Right cardiac atrium (tissue), 5 donors: Measurements from ENCODE around the gene SMCHD1. TPM values are rescaled to one million over a fixed set of nuclear protein-coding genes. Genes with fewer than 3 reads are reported as not detected.

Source experiments
- ATAC-seq, 2 donors: fragments of 200-7000 bp; cut with Tn5 transposase; one replicate each; pipeline versions ENCODE4 v1.8.0 to v1.9.1; 2020; ENCODE audit warnings: moderate library complexity in 2 of 2, mild to moderate bottlenecking in 1 of 2
- DNase-seq, 3 donors: peaks; one replicate each; pipeline ENCODE4 v3.0.0-alpha.2; 2020
- H3K27ac ChIP-seq: one replicate; pipeline ENCODE4 v1.5.1; 2013; ENCODE audit warnings: mild to moderate bottlenecking, low read length, control low read depth, moderate library complexity
- H3K27me3 ChIP-seq: one replicate; pipeline ENCODE4 v1.6.1; 2013; ENCODE audit not compliant: control insufficient read depth, insufficient read depth
- H3K4me1 ChIP-seq: one replicate; pipeline ENCODE4 v1.6.1; 2013; ENCODE audit warnings: low read length; ENCODE audit not compliant: control insufficient read depth, insufficient read depth
- H3K4me3 ChIP-seq: one replicate; pipeline ENCODE4 v1.5.1; 2013; ENCODE audit warnings: low read length, control low read depth
- H3K9me3 ChIP-seq: one replicate; pipeline ENCODE4 v1.6.1; 2013; ENCODE audit warnings: low read length; ENCODE audit not compliant: control insufficient read depth
- WGBS: extraction: QIAGEN DNeasy Blood & Tissue Kit; methylation state at CpG from one replicate; pipeline ENCODE4 v1.1.7; 2013; 5-methylcytosine and 5-hydroxymethylcytosine counted together
- intact Hi-C, 4 donors: fragments of 100-400 bp; cut with DNase I; formaldehyde crosslinking; loops; one replicate each; pipeline versions ENCODE4 v1.11.0 to v1.14.0; 2022 to 2023
- polyA plus RNA-seq: library from polyadenylated mRNA; stranded (reverse); fragments of 200-250 nt; gene quantifications from one replicate; pipeline ENCODE4 v1.2.3, GENCODE V29; 2013
- total RNA-seq, 4 donors: library from RNA; stranded (reverse); fragmentation: NEBNext Ultra II Directional; extraction: Animal tissue kit (Norgen Biotek cat#: 25700); gene quantifications; one replicate each; pipeline ENCODE4 v1.2.1, GENCODE V29; 2021
- donor health status: healthy with polysubstance abuse.
- donor health status: DM: no; HTN: yes; CAD: no.
- donor health status: DM: no; HTN: no; CAD: no.
- donor health status: DM: no; HTN: yes; CAD: no; lungs with severe emphysema.
- donor health status: DM: yes; HTN: yes; CAD: no.

SMCHD1 gene
- total and polyA plus RNA-seq, 5 donors = 7.1 to 31.4 (median 30.7) TPM

DNA sequence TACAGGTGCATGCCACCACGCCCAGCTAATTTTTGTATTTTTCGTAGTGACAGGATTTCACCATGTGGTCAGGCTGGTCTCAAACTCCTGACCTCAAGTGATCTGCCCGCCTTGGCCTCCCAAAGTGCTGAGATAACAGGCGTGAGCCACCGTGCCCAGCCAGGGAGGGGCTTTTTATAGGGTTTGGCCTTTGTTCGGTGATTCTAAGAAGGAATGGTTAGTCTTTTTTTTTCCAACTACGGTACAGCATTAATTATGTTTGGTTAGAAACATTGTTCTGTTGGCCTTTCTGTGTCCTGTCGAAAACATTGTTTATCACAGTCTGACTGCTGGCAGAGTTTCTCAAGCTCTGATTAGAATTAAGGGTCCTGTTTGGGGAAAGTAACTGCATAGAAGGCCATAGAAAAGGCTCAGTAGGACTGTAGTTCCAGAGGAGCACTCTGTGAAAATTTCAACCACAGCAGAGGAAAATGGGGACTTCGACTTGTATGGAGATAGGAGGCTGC, 19.3 kb upstream of the SMCHD1 start:
- H3K9me3 ChIP-seq = no peaks in the 10 kb centered on the region
- intact Hi-C loops = no loop called here
- peak overlapping the region; percentile 93 for H3K27ac ChIP-seq
- peak; percentile 43 to 63 for ATAC-seq
- peaks cover 2% of the 10 kb centered on the region for H3K4me1 ChIP-seq
- no peaks in the 10 kb centered on the region for H3K27me3 ChIP-seq
- H3K4me3 ChIP-seq = no peak overlapping the region
- DNase-seq = no peak
- WGBS = 43% methylated on average over 9 of the region's 9 CpGs

DNA sequence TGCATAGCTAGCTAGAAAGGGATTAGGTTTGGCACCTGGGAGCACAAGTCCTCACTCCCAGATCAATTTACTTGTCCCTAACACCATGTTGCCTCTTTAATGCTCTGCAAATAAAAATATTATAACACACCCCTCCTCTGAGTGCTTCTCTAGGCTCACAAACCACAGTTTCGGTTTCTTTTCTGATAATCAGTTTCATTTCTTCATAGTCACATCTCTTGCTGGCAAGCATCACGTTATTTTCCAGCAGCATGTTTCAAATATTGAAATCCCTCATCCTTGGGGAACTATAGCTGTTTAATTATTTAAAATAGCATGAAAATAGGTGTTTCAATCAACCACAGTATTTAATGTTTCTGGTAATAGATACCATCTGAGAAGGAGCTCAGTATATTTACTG, 13.9 kb upstream of the SMCHD1 start:
- ATAC-seq = peak; percentile 34 to 68
- intact Hi-C loops = no loop called here
- 16% methylated on average over 2 of the region's 2 CpGs for WGBS
- Histone ChIP-seq H3K27ac (no peak overlapping the region), H3K9me3 (no peaks in the 10 kb centered on the region), H3K4me1 (no peaks in the 10 kb centered on the region), H3K4me3 (peak overlapping the region; percentile 34), H3K27me3 (no peaks in the 10 kb centered on the region)
- DNase-seq = no peak

DNA sequence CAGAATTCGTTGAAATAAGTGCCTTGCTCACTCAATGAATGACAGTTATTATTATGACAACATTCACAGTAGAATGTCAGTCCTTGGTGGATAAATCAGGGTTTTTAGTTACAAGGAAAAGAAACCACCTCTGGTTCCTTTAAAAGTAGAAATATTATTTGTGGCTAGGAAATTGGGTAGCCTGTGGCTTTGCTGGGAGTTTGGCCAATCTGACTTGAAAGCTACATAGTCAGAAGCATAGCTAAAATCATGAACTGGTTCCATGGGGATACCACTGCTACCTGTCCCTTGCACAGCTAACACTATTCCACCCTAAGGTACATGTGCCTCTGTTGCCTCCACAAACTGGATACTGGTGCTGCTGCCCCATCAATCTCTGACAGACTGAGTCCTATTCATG, 12.8 kb upstream of the SMCHD1 start:
- no peaks in the 10 kb centered on the region for H3K4me1 ChIP-seq
- no peaks in the 10 kb centered on the region for H3K27me3 ChIP-seq
- H3K27ac ChIP-seq = no peak overlapping the region
- intact Hi-C loops = no loop called here
- ATAC-seq = no peak
- no peak overlapping the region for H3K4me3 ChIP-seq
- 80% methylated on average over 1 of the region's 1 CpG for WGBS
- no peak for DNase-seq
- no peaks in the 10 kb centered on the region for H3K9me3 ChIP-seq

DNA sequence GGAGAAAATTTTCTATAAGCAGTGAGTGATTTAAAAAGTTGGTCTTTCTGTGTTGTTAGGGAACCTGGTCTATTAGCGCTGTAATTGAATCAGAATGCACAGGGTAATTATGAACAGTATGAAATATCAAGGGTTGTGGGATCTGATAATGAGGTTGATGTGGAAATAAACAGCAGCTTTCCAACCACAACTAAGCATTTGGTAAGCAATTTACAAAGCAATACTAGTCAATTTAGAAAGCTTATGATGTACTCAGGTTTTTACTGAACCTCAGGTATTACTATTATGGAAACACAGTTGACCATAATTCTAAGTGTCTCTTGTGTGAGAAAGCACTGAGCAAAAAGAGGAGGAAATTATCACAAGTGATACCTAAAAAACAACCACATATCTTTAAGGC, 11.0 kb upstream of the SMCHD1 start:
- no peak overlapping the region for H3K27ac ChIP-seq
- intact Hi-C loops = no loop called here
- ATAC-seq (no peak), DNase-seq (no peak)
- no peak overlapping the region for H3K4me3 ChIP-seq
- whole genome bisulfite sequencing = 93% methylated on average over 1 of the region's 1 CpG
- H3K27me3 ChIP-seq = no peaks in the 10 kb centered on the region
- no peaks in the 10 kb centered on the region for H3K4me1 ChIP-seq
- H3K9me3 ChIP-seq = no peaks in the 10 kb centered on the region

DNA sequence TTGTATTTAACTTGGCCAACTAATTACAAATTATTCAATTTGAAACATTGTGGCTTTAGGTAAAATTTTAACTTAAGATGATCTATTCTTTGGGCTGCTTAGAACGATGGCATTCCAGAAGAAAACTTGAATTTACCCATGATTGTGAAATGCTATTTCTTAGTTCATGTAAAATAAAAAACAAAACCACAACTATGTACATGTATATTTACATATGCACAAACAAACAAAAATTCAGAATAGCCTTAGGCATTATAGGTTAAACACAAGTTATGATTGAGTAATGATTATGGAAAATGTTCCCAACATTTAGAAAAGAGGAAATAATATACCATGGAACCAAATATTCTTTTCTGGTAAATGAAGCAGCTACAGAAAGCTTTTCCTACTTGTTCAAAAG, 3.5 kb upstream of the SMCHD1 start:
- Histone ChIP-seq H3K27ac (no peak overlapping the region), H3K4me1 (no peaks in the 10 kb centered on the region), H3K9me3 (no peaks in the 10 kb centered on the region), H3K4me3 (no peak overlapping the region), H3K27me3 (no peaks in the 10 kb centered on the region)
- intact Hi-C loops = loop anchor here in 1 of 4 donors (10.0 kb wide), 1 partner anchor 77 kb away; the partner anchor contains the start of genes METTL4 and NDC80
- ATAC-seq (no peak), DNase-seq (no peak)
- WGBS = 81% methylated on average over 1 of the region's 1 CpG

DNA sequence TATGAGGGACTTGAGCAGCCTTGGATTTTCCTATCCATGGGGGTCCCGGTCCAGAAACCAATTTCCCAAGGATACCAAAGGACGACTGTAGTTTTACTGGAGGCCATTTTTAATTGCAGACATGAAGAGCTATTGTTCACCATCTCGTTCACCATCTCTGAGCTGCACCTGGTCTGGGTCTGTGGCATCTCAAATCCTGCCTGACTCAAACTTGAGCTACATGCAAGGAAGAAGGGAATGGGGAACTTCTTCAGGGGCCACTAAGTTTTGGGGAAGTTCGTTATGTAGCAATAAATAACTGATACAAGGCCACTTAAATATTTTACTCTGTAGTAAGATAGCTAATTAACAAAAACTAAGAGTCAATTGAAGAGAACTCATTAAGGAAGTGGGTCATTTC, 2.1 kb upstream of the SMCHD1 start:
- intact Hi-C loops = loop anchor here in 1 of 4 donors (10.0 kb wide), 1 partner anchor 79 kb away; the partner anchor contains the start of genes METTL4 and NDC80
- 69% methylated on average over 4 of the region's 4 CpGs for WGBS

DNA sequence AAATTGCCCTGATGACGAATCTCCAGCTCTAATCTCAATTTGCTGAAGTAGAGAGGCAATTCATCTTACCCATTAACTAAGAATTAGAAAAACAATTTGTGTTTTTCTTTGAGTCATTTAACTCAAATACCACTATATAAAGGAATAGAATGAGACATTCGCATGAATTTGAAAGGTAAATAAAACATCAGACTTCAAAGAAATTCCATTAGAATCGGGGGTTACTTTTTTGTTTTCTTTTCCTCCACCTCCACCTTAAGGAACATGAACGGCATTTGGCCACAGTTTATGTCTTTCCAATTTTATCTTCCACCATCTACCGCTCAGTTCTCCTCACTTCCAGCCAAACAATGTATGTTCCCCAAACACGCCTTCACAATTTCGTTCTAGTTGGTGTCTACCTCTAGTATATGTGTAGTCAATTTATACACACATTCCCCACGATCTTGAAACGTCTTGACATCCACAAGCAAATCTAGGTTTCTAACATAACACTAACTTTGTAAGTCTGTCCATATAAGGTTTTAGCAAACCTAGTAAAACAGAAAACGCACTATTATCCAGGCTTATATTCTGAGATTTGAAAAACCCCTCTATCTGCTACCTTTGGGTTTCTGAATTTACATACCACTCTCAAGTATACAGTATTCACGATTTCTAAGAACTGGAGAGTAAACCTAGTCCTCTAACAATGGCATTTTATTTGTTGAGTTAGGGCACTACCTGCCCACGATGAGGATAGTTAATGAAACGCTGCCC, 1.2 kb upstream of the SMCHD1 start:
- Histone ChIP-seq H3K4me1 (peaks cover 3% of the 10 kb centered on the region), H3K9me3 (no peaks in the 10 kb centered on the region), H3K27me3 (no peaks in the 10 kb centered on the region), H3K27ac (no peak overlapping the region), H3K4me3 (peak overlapping the region; percentile 77)
- DNase-seq = no peak
- ATAC-seq = no peak
- 50% methylated on average over 13 of the region's 13 CpGs for WGBS
- intact Hi-C loops = loop anchor here in 1 of 4 donors (10.0 kb wide), 1 partner anchor 80 kb away; the partner anchor contains the start of genes METTL4 and NDC80

More for the DNA sequence above, 2.1 kb upstream of the SMCHD1 start:
- ATAC-seq (no peak), DNase-seq (no peak)
- H3K9me3 ChIP-seq = no peaks in the 10 kb centered on the region
- no peak overlapping the region for H3K4me3 ChIP-seq
- no peaks in the 10 kb centered on the region for H3K27me3 ChIP-seq
- H3K27ac ChIP-seq = no peak overlapping the region
- H3K4me1 ChIP-seq = peaks cover 3% of the 10 kb centered on the region

DNA sequence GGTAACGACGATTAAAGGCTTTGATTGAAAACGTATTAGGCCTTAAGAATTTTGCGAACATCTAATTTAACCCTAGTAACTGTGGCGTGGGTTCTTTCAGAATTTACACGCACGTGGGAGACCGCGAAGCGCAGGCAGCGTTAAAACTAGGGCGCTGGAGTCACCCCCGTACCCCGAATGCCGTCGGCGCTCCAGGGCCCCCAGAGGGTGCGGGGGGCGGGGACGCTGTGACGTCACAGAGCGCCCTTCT, 673 bp upstream of the SMCHD1 start:
- DNase-seq = peak in 2 of 3 donors; percentile 74 to 90
- no peaks in the 10 kb centered on the region for H3K27me3 ChIP-seq
- peak overlapping the region; percentile 98 for H3K27ac ChIP-seq
- intact Hi-C loops = loop anchor here in 2 of 4 donors (5.0 to 10.0 kb wide), 2 partner anchors 80 to 83 kb away; partner anchors contain the start of genes METTL4 (in 2 of the 2) and NDC80 (in 2 of the 2)
- H3K4me3 ChIP-seq = peak overlapping the region; percentile 77
- H3K4me1 ChIP-seq = peaks cover 3% of the 10 kb centered on the region
- 1% methylated on average over 22 of the region's 22 CpGs for WGBS
- no peaks in the 10 kb centered on the region for H3K9me3 ChIP-seq
- peak; percentile 66 to 69 for ATAC-seq

DNA sequence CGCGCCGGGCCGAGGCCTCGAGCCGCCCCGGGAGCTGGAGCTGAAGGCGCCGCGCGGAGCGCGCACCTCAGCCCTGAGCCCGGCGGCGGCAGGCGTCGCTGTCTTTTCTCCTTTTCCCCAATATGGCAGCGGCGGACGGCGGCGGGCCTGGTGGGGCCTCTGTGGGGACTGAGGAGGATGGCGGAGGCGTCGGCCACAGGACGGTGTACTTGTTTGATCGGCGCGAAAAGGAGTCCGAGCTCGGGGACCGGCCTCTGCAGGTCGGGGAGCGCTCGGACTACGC, 369 bp downstream of the SMCHD1 start:
- ATAC-seq = no peak
- no peak for DNase-seq
- no peaks in the 10 kb centered on the region for H3K9me3 ChIP-seq
- intact Hi-C loops = loop anchor here in 2 of 4 donors (5.0 to 10.0 kb wide), 2 partner anchors 81 to 84 kb away; partner anchors contain the start of genes METTL4 (in 2 of the 2) and NDC80 (in 2 of the 2)
- H3K4me3 ChIP-seq = peak overlapping the region; percentile 77
- WGBS = under 1% methylated on average over 37 of the region's 37 CpGs
- no peaks in the 10 kb centered on the region for H3K27me3 ChIP-seq
- peak overlapping the region; percentile 98 for H3K27ac ChIP-seq
- H3K4me1 ChIP-seq = peaks cover 3% of the 10 kb centered on the region

DNA sequence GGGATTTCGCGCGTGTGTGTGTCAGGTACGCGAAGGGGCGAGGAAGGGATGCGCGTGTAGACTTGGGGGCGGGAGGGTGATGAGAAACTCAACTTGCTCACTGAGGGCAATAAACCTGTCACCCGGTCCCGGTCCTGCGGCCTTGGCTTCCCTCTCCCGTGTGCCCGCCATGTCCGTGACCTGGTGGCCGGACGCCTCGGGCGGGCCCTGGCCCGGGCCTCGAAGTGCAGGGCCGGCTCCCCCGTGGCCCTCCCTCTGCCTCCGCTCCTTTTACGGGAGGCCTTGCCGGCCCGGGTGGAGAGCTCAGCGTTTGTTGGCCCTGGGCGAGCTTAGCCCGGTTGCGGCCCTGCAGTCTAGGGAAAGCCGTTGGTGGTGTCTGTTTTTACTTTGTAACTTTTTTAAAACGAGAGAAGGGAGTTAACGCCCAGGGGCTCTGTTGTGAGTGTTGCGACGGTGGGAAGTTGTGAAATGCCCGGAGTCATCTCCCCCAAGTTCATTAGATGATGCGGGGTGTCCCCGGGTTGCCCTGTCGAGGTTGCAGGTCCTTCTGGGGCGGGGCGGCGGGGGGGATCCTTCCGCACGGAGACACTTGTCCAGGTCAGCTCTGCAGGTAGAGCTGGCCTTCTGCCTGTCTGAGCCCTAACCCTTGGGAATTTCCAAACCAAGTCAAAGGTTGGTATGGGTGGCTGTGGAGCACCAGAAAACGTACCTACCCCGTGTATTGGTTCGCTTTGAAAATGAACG, 883 bp downstream of the SMCHD1 start:
- Histone ChIP-seq H3K9me3 (no peaks in the 10 kb centered on the region), H3K27ac (peak overlapping the region; percentile 98), H3K27me3 (no peaks in the 10 kb centered on the region), H3K4me1 (peaks cover 3% of the 10 kb centered on the region), H3K4me3 (peak overlapping the region; percentile 77)
- ATAC-seq (peak; percentile 77), DNase-seq (peak; percentile 56 to 84 (median 84))
- WGBS = under 1% methylated on average over 49 of the region's 49 CpGs
- intact Hi-C loops = loop anchor here in 2 of 4 donors (5.0 to 10.0 kb wide), 2 partner anchors 82 to 84 kb away; partner anchors contain the start of genes METTL4 (in 2 of the 2) and NDC80 (in 2 of the 2)

DNA sequence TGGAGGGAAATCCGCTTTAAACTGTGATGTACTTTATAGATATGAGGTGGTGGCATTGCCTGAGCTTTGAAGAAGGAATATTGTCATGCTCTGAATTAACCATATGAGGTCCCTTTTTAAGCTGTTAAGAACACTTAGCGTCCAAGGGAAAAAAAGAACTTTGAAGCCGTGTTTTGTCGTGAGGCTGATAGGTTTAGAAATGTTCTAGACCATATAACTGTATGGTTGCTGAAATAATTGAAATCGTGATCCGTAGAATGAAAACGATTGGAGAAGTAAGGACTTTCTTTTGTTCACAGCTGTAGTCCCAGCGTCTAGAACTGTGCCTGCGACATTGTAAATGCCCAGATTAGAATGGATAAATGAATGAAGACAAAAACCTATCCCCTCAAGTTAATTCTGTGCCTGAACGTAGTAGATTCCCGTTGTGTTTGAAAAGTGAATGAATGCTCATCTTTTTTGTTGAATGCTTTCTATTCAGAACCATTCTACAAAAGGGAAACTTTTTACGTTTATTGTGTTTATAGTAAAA, 1.5 kb downstream of the SMCHD1 start:
- intact Hi-C loops = loop anchor here in 2 of 4 donors (5.0 to 10.0 kb wide), 2 partner anchors 82 to 85 kb away; partner anchors contain the start of genes METTL4 (in 2 of the 2) and NDC80 (in 2 of the 2)
- ATAC-seq (no peak), DNase-seq (no peak)
- Histone ChIP-seq H3K4me1 (peaks cover 3% of the 10 kb centered on the region), H3K4me3 (peak overlapping the region; percentile 77), H3K27me3 (no peaks in the 10 kb centered on the region), H3K9me3 (no peaks in the 10 kb centered on the region), H3K27ac (peak overlapping the region; percentile 98)
- WGBS = 4% methylated on average over 12 of the region's 12 CpGs
